Caco-2 (cell line): ENCODE results near the gene ANKDD1A. TPM values are rescaled to one million over a fixed set of nuclear protein-coding genes. Genes with fewer than 3 reads are reported as not detected.
A peak's percentile ranks its signal among the peaks of the same experiment; 100 is the strongest.

Source experiments
- BruUV-seq: library from RNA; stranded (reverse); fragments of 400-500 nt; replicated peaks from 2 replicates; lab custom pipeline; 2021; lab: Mats Ljungman, UMichigan
- CTCF ChIA-PET: fragments of 300-600 bp; sonication (Branson Sonifier 250); formaldehyde crosslinking; loops from one replicate; lab custom pipeline; 2022; ENCODE audit warnings: antibody characterized with exemption; lab: Charles Lee
- POLR2A ChIA-PET: fragments of 300-600 bp; sonication (Branson Sonifier 250); formaldehyde crosslinking; loops from one replicate; lab custom pipeline; 2022; ENCODE audit warnings: antibody characterized with exemption; lab: Charles Lee
- DNase-seq, 2 experiments: peaks; one replicate each; pipeline versions ENCODE4 v3.0.0 to v3.0.0-alpha.2; 2020 to 2022
- H3K27me3 ChIP-seq: replicated peaks from 2 replicates; pipeline ENCODE4 v1.6.0; 2011; ENCODE audit warnings: low read length; ENCODE audit not compliant: control insufficient read depth, insufficient read depth
- H3K36me3 ChIP-seq: 2 replicates; pipeline ENCODE4 v1.5.1; 2011; ENCODE audit warnings: low read length; ENCODE audit not compliant: control insufficient read depth, insufficient read depth
- H3K4me1 ChIP-seq: fragments of 250-450 bp; sonication (Bioruptor Pico); 2 replicates; pipeline ENCODE4 v1.5.1; 2020; ENCODE audit warnings: mild to moderate bottlenecking
- H3K4me3 ChIP-seq: 2 replicates; pipeline ENCODE4 v1.5.1; 2011; ENCODE audit warnings: low read depth, mild to moderate bottlenecking, control low read depth, low read length
- H3K9me3 ChIP-seq: fragments of 250-450 bp; sonication (Bioruptor Pico); 2 replicates; pipeline ENCODE4 v1.5.1; 2020; ENCODE audit warnings: mild to moderate bottlenecking, moderate library complexity
- H3K27ac Mint-ChIP-seq: one replicate; pipeline ENCODE4 v1.8.0; 2022; ENCODE audit warnings: mixed read lengths; ENCODE audit not compliant: unreplicated experiment
- H3K27me3 Mint-ChIP-seq: one replicate; pipeline ENCODE4 v1.8.0; 2022; ENCODE audit warnings: mixed read lengths; ENCODE audit not compliant: insufficient read depth, unreplicated experiment
- H3K36me3 Mint-ChIP-seq: one replicate; pipeline ENCODE4 v1.8.0; 2022; ENCODE audit warnings: mild to moderate bottlenecking, mixed read lengths; ENCODE audit not compliant: insufficient read depth, unreplicated experiment
- H3K4me1 Mint-ChIP-seq: one replicate; pipeline ENCODE4 v1.8.0; 2022; ENCODE audit warnings: low read depth, mixed read lengths; ENCODE audit not compliant: unreplicated experiment
- H3K4me3 Mint-ChIP-seq: one replicate; pipeline ENCODE4 v1.8.0; 2022; ENCODE audit warnings: mild to moderate bottlenecking, moderate library complexity, mixed read lengths; ENCODE audit not compliant: unreplicated experiment
- H3K9me3 Mint-ChIP-seq: one replicate; pipeline ENCODE4 v1.8.0; 2022; ENCODE audit warnings: mixed read lengths; ENCODE audit not compliant: unreplicated experiment
- CTCF ChIP-seq, 2 experiments: fragments of 200-600 bp in 1 of 2; IDR thresholded peaks; 1 replicate in 1 of 2; 2 replicates in 1 of 2; pipeline versions ENCODE4 v1.5.1 to v1.8.0; 2011 to 2022; ENCODE audit warnings: antibody characterized with exemption in 1 of 2, control low read depth in 1 of 2, inconsistent platforms in 1 of 2, low read depth in 1 of 2, low read length in 1 of 2, mild to moderate bottlenecking in 1 of 2, moderate library complexity in 1 of 2; ENCODE audit not compliant: insufficient read depth in 1 of 2, severe bottlenecking in 1 of 2, unreplicated experiment in 1 of 2
- intact Hi-C: fragments of 100-400 bp; cut with micrococcal nuclease; formaldehyde crosslinking; loops from one replicate; pipeline ENCODE4 v1.10.0; 2022; ENCODE audit not compliant: unreplicated experiment
- total RNA-seq: library from RNA; stranded (reverse); gene quantifications from 2 replicates; pipeline ENCODE4 v1.2.3, GENCODE V29; 2022

The ANKDD1A gene
- total RNA-seq, 1 experiment from 2014 or later: 1.6 TPM

GRCh38 chr15:64909546-64909945, 2.2 kb upstream of the ANKDD1A start:
- Mint-ChIP-seq H3K4me1 (peaks cover 6% of the 10 kb centered on the region), H3K9me3 (no peaks in the 10 kb centered on the region), H3K27me3 (peaks cover 2% of the 10 kb centered on the region), H3K27ac (no peak overlapping the region), H3K4me3 (no peak overlapping the region), H3K36me3 (no peaks in the 10 kb centered on the region)
- POLR2A ChIA-PET: interaction anchor here (0.7 kb wide), 1 partner anchor 9 kb away, joined by 8 read pairs; no protein-coding TSS in a partner anchor
- no TSS peak for BruUV-seq
- no peaks in the 10 kb centered on the region for H3K9me3 ChIP-seq
- CTCF ChIA-PET: no interaction called here
- H3K4me1 ChIP-seq: no peaks in the 10 kb centered on the region
- no peaks in the 10 kb centered on the region for H3K27me3 ChIP-seq
- intact Hi-C loops: no loop called here
- H3K36me3 ChIP-seq: no peaks in the 10 kb centered on the region
- TF ChIP-seq CTCF (IDR thresholded peaks at IDR 0.05; ENCODE audit: insufficient read depth in 1 of 2, low read depth in 1 of 2, low read length in 1 of 2, severe bottlenecking in 1 of 2, unreplicated experiment in 1 of 2): no peak
- no peak overlapping the region for H3K4me3 ChIP-seq
- DNase-seq: no peak

GRCh38 chr15:64912379-64913325, 950 bp downstream of the ANKDD1A start:
- Mint-ChIP-seq H3K27me3 (peaks cover 2% of the 10 kb centered on the region), H3K36me3 (peaks cover 4% of the 10 kb centered on the region), H3K27ac (no peak overlapping the region), H3K4me3 (peak overlapping the region; percentile 78), H3K4me1 (peaks cover 6% of the 10 kb centered on the region), H3K9me3 (no peaks in the 10 kb centered on the region)
- intact Hi-C loops: no loop called here
- CTCF ChIA-PET: interaction anchor here (0.6 kb wide), 1 partner anchor 14 kb away, joined by 3 read pairs; no protein-coding TSS in a partner anchor
- H3K4me3 ChIP-seq: no peak overlapping the region
- H3K4me1 ChIP-seq: no peaks in the 10 kb centered on the region
- BruUV-seq: no TSS peak
- no peaks in the 10 kb centered on the region for H3K9me3 ChIP-seq
- no peaks in the 10 kb centered on the region for H3K27me3 ChIP-seq
- no peak for TF ChIP-seq CTCF (IDR thresholded peaks at IDR 0.05; ENCODE audit: insufficient read depth in 1 of 2, low read depth in 1 of 2, low read length in 1 of 2, severe bottlenecking in 1 of 2, unreplicated experiment in 1 of 2)
- no peaks in the 10 kb centered on the region for H3K36me3 ChIP-seq
- POLR2A ChIA-PET: no interaction called here
- DNase-seq: no peak

GRCh38 chr15:64915518-64916227, 4.0 kb downstream of the ANKDD1A start:
- BruUV-seq: no TSS peak
- CTCF ChIA-PET: interaction anchor here (0.5 kb wide), 1 partner anchor 104 kb away, joined by 3 read pairs; no protein-coding TSS in a partner anchor

More at GRCh38 chr15:64915518-64916227, 4.0 kb downstream of the ANKDD1A start:
- Histone ChIP-seq H3K4me3 (no peak overlapping the region), H3K36me3 (no peaks in the 10 kb centered on the region), H3K27me3 (no peaks in the 10 kb centered on the region), H3K4me1 (no peaks in the 10 kb centered on the region), H3K9me3 (no peaks in the 10 kb centered on the region)
- Mint-ChIP-seq H3K27me3 (no peaks in the 10 kb centered on the region), H3K9me3 (no peaks in the 10 kb centered on the region), H3K4me1 (peaks cover 6% of the 10 kb centered on the region), H3K4me3 (no peak overlapping the region), H3K27ac (no peak overlapping the region), H3K36me3 (peaks cover 4% of the 10 kb centered on the region)
- no peak for DNase-seq
- TF ChIP-seq CTCF (IDR thresholded peaks at IDR 0.05; ENCODE audit: insufficient read depth in 1 of 2, low read depth in 1 of 2, low read length in 1 of 2, severe bottlenecking in 1 of 2, unreplicated experiment in 1 of 2): no peak
- intact Hi-C loops: no loop called here
- POLR2A ChIA-PET: no interaction called here
